IMR-90 (cell line): ENCODE data around the gene VPS33B. TPM values are rescaled to one million over a fixed set of nuclear protein-coding genes. Genes with fewer than 3 reads are reported as not detected.

ENCODE experiments used
- ATAC-seq: fragments of 200-7000 bp; cut with Tn5 transposase; 2 replicates; pipeline ENCODE4 v1.9.1; 2020; ENCODE audit warnings: low read depth, mild to moderate bottlenecking, moderate library complexity
- BruUV-seq: library from RNA; stranded (reverse); fragments of 400-500 nt; replicated peaks from 2 replicates; lab custom pipeline; 2021; lab: Mats Ljungman, UMichigan
- CTCF ChIA-PET: fragments of 300-600 bp; formaldehyde crosslinking; extraction: SDS; loops from one replicate; lab custom pipeline; 2021; ENCODE audit warnings: antibody characterized with exemption; lab: Yijun Ruan, JAX
- POLR2A ChIA-PET: fragments of 300-600 bp; sonication (Branson Sonifier 250); formaldehyde crosslinking; loops from one replicate; lab custom pipeline; 2022; ENCODE audit warnings: antibody characterized with exemption; ENCODE audit not compliant: unreplicated experiment; lab: Charles Lee
- DNase-seq: peaks from one replicate; pipeline ENCODE4 v3.0.0; 2013
- H2AFZ ChIP-seq: replicated peaks from 2 replicates; pipeline ENCODE3; 2013; ENCODE audit warnings: low read length, mild to moderate bottlenecking; ENCODE audit not compliant: poor library complexity
- H2AK5ac ChIP-seq: 2 replicates; pipeline ENCODE4 v1.6.1; 2013; ENCODE audit warnings: low read depth, low read length, inconsistent platforms
- H2AK9ac ChIP-seq: replicated peaks from 2 replicates; pipeline ENCODE3; 2013; ENCODE audit warnings: mild to moderate bottlenecking, low read depth, low read length, moderate library complexity; ENCODE audit not compliant: poor library complexity
- H2BK120ac ChIP-seq: 2 replicates; pipeline ENCODE4 v1.6.1; 2013; ENCODE audit warnings: low read depth, low read length, inconsistent platforms
- H2BK15ac ChIP-seq: 3 replicates; pipeline ENCODE4 v1.6.1; 2013; ENCODE audit warnings: low read depth, low read length, inconsistent platforms
- H2BK20ac ChIP-seq: 2 replicates; pipeline ENCODE4 v1.6.1; 2013; ENCODE audit warnings: low read depth, mild to moderate bottlenecking, inconsistent platforms, low read length, moderate library complexity
- H2BK5ac ChIP-seq: 2 replicates; pipeline ENCODE4 v1.6.1; 2013; ENCODE audit warnings: mild to moderate bottlenecking, low read depth, low read length, inconsistent platforms; ENCODE audit not compliant: poor library complexity, severe bottlenecking
- H3K14ac ChIP-seq: replicated peaks from 2 replicates; pipeline ENCODE4 v1.6.1; 2013; ENCODE audit warnings: low read depth, low read length, inconsistent platforms
- H3K18ac ChIP-seq: 2 replicates; pipeline ENCODE4 v1.6.1; 2013; ENCODE audit warnings: low read depth, low read length, control low read depth
- H3K23ac ChIP-seq: 2 replicates; pipeline ENCODE4 v1.6.1; 2013; ENCODE audit warnings: low read depth, low read length, inconsistent platforms
- H3K27ac ChIP-seq: 2 replicates; pipeline ENCODE4 v1.5.1; 2013; ENCODE audit warnings: mild to moderate bottlenecking, control low read depth, low read length; ENCODE audit not compliant: insufficient read depth
- H3K27me3 ChIP-seq: 2 replicates; pipeline ENCODE4 v1.6.1; 2013; ENCODE audit warnings: low read length; ENCODE audit not compliant: control insufficient read depth, insufficient read depth
- H3K36me3 ChIP-seq: 2 replicates; pipeline ENCODE4 v1.6.1; 2013; ENCODE audit warnings: low read length, mixed read lengths; ENCODE audit not compliant: control insufficient read depth, insufficient read depth
- H3K4ac ChIP-seq: 2 replicates; pipeline ENCODE4 v1.6.1; 2013; ENCODE audit warnings: low read depth, low read length, inconsistent platforms
- H3K4me1 ChIP-seq: 2 replicates; pipeline ENCODE4 v1.6.1; 2013; ENCODE audit warnings: low read length, mixed read lengths; ENCODE audit not compliant: control insufficient read depth, insufficient read depth
- H3K4me2 ChIP-seq: 2 replicates; pipeline ENCODE4 v1.6.1; 2013; ENCODE audit warnings: low read depth, mild to moderate bottlenecking, control low read depth, low read length, moderate library complexity
- H3K4me3 ChIP-seq: 2 replicates; pipeline ENCODE4 v1.5.1; 2013; ENCODE audit warnings: low read depth, mild to moderate bottlenecking, control low read depth, low read length, moderate library complexity; ENCODE audit not compliant: insufficient read depth
- H3K56ac ChIP-seq: 2 replicates; pipeline ENCODE4 v1.6.1; 2013; ENCODE audit warnings: low read length, inconsistent platforms; ENCODE audit not compliant: insufficient read depth; ENCODE audit errors: extremely low read depth
- H3K79me1 ChIP-seq, 2 experiments: 2 replicates each; pipeline ENCODE4 v1.6.1; 2013; ENCODE audit warnings: low read length in 2 of 2, inconsistent platforms in 1 of 2, low read depth in 1 of 2
- H3K9ac ChIP-seq: 2 replicates; pipeline ENCODE4 v1.6.1; 2013; ENCODE audit warnings: low read depth, low read length, control low read depth
- H3K9me1 ChIP-seq: 2 replicates; pipeline ENCODE4 v1.6.1; 2013; ENCODE audit warnings: low read length, inconsistent platforms; ENCODE audit not compliant: insufficient read depth
- H3K9me3 ChIP-seq: 2 replicates; pipeline ENCODE4 v1.6.1; 2013; ENCODE audit warnings: low read length; ENCODE audit not compliant: control insufficient read depth, insufficient read depth
- H4K20me1 ChIP-seq: 2 replicates; pipeline ENCODE4 v1.6.1; 2013; ENCODE audit warnings: low read length, inconsistent platforms; ENCODE audit not compliant: insufficient read depth
- H4K5ac ChIP-seq: 2 replicates; pipeline ENCODE4 v1.6.1; 2013; ENCODE audit warnings: mild to moderate bottlenecking, low read depth, low read length, control low read depth
- H4K8ac ChIP-seq, 2 experiments: 2 replicates each; pipeline ENCODE4 v1.6.1; 2013; ENCODE audit warnings: low read depth in 2 of 2, low read length in 2 of 2, control low read depth in 1 of 2, inconsistent platforms in 1 of 2
- H4K91ac ChIP-seq: 2 replicates; pipeline ENCODE4 v1.6.1; 2013; ENCODE audit warnings: low read depth, low read length, inconsistent platforms; ENCODE audit not compliant: insufficient read depth
- CHD1 ChIP-seq: IDR thresholded peaks from 2 replicates; pipeline ENCODE4 v1.6.1; 2012; ENCODE audit warnings: low read depth, low read length, improper control_type of control experiment
- FOS ChIP-seq: fragments of 150-350 bp; IDR thresholded peaks from 2 replicates; pipeline ENCODE4 v1.6.1; 2016; ENCODE audit warnings: low read depth, low read length
- MAFK ChIP-seq: IDR thresholded peaks from 2 replicates; pipeline ENCODE4 v1.6.1; 2012; ENCODE audit warnings: low read depth, low read length, improper control_type of control experiment
- POLR2A ChIP-seq: IDR thresholded peaks from 2 replicates; pipeline ENCODE4 v1.6.1; 2012; ENCODE audit warnings: mild to moderate bottlenecking, low read depth, low read length
- USF2 ChIP-seq: fragments of 150-350 bp; IDR thresholded peaks from 2 replicates; pipeline ENCODE4 v1.6.1; 2017; ENCODE audit warnings: mild to moderate bottlenecking, antibody characterized with exemption, low read length, low read depth
- WGBS, 2 experiments: methylation state at CpG; one replicate each; pipeline versions ENCODE4 v1.1.5 to v1.1.7; 2013; ENCODE audit warnings: missing lambda C conversion rate in 2 of 2; ENCODE audit not compliant: insufficient read length in 1 of 2; ENCODE audit errors: extremely low coverage in 2 of 2; 5-methylcytosine and 5-hydroxymethylcytosine counted together
- dilution Hi-C: fragments of 300-500 bp; cut with HindIII; formaldehyde crosslinking; loops from one replicate; pipeline ENCODE4 v1.14.3; 2018; ENCODE audit warnings: low sequenced_read_pairs; ENCODE audit not compliant: unreplicated experiment
- in situ Hi-C: fragments of 300-500 bp; cut with MboI; formaldehyde crosslinking; loops from 3 replicates; pipeline ENCODE4 v1.14.3; 2019; ENCODE audit warnings: low sequenced_read_pairs, inconsistent platforms, mixed read lengths
- intact Hi-C: fragments of 100-400 bp; cut with micrococcal nuclease; formaldehyde crosslinking; loops from 2 replicates; pipeline ENCODE4 v1.10.0; 2022
- polyA plus RNA-seq, 3 experiments: library from polyadenylated mRNA; depleted of rRNA; stranded (reverse); fragments of >200 nt; gene quantifications; 2 replicates each; pipeline ENCODE4 v1.2.3, GENCODE V29; 2012; ENCODE audit warnings: low replicate concordance in 1 of 3
- total RNA-seq: library from RNA; depleted of rRNA; stranded (reverse); fragments of >200 nt; gene quantifications from 2 replicates; pipeline ENCODE4 v1.2.3, GENCODE V29; 2012

VPS33B gene
- total and polyA plus RNA-seq, 2 of the 4 experiments (the other 2 are of a cell fraction), result 9.0 to 11.3 TPM

DNA sequence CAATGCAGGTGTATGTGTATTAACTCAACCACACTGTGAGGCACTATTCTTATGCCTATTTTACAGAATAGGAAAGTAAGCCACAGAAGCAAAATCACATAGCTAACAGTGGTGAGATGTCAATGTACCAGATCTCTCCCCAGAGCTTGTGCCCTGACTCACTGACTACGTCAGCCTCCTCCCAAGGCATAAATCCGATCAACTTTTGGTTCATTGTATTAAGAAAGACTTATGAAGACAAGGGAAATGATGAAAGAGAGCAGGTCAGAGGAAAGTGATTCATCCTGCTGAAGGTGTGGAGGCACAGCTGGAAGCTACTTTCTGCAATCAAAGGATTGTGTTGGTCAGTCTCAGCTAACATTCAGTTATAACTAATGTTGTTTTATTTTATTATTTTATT is 44.6 kb upstream of the VPS33B start:
- DNase-seq (peak; percentile 10), ATAC-seq (no peak)
- no CpG with 5 or more reads among the region's 2 CpGs for WGBS, 2 experiments
- in situ Hi-C loops (no loop called here), intact Hi-C loops (no loop called here), dilution Hi-C loops (loop anchor here (25.0 kb wide), 1 partner anchor 195 kb away; no protein-coding TSS in a partner anchor)
- no peak overlapping the region for H3K56ac ChIP-seq
- ChIA-PET POLR2A (no interaction called here), CTCF (interaction anchor here (0.6 to 1.3 kb wide), 2 partner anchors 11 to 203 kb away, joined by 4 to 6 read pairs; no protein-coding TSS in a partner anchor)
- no peak overlapping the region for H2BK20ac ChIP-seq
- no peaks in the 10 kb centered on the region for H3K36me3 ChIP-seq
- no peak overlapping the region for H4K91ac ChIP-seq
- no peak overlapping the region for H3K18ac ChIP-seq
- H3K4ac ChIP-seq, result no peak overlapping the region
- no peaks in the 10 kb centered on the region for H3K79me1 ChIP-seq
- no peak overlapping the region for H2AK9ac ChIP-seq
- H4K8ac ChIP-seq, result no peak overlapping the region
- H3K27me3 ChIP-seq, result no peaks in the 10 kb centered on the region; the same call in 1 of the 2 replicates
- no peak overlapping the region for H3K4me3 ChIP-seq
- H3K27ac ChIP-seq, result no peak overlapping the region
- no peak overlapping the region for H3K4me2 ChIP-seq
- H3K9ac ChIP-seq, result no peak overlapping the region
- H2AK5ac ChIP-seq, result no peak overlapping the region
- no peak overlapping the region for H2BK5ac ChIP-seq
- no TSS peak for BruUV-seq
- H3K9me1 ChIP-seq, result no peaks in the 10 kb centered on the region
- TF ChIP-seq USF2 (no peak), MAFK (no peak), FOS (no peak), POLR2A (no peak), CHD1 (no peak)
- H2AFZ ChIP-seq, result no peak overlapping the region
- no peak overlapping the region for H2BK120ac ChIP-seq
- H3K14ac ChIP-seq, result no peak overlapping the region
- H3K4me1 ChIP-seq, result no peaks in the 10 kb centered on the region
- no peak overlapping the region for H2BK15ac ChIP-seq
- no peak overlapping the region for H3K23ac ChIP-seq
- no peak overlapping the region for H4K5ac ChIP-seq
- H3K9me3 ChIP-seq, result no peaks in the 10 kb centered on the region
- H4K20me1 ChIP-seq, result no peaks in the 10 kb centered on the region
